ENCODE measurements around the gene TGFB1I1.

GRCh38 chr16:31519759-31520431 lies 47.9 kb downstream of the TGFB1I1 start:
- no peak for TF ChIP-seq RFX5 (IDR thresholded peaks at IDR 0.05; ENCODE audit: low read depth, low read length)
- TF ChIP-seq CTCF (conservative IDR thresholded peaks at IDR 0.05; ENCODE audit: low read depth, low read length) = no peak
- TF ChIP-seq POLR2A (IDR thresholded peaks at IDR 0.05; ENCODE audit: low read depth, low read length) = no peak
- no peak for TF ChIP-seq RAD21 (IDR thresholded peaks at IDR 0.05; ENCODE audit: low read length)
- no peak for TF ChIP-seq BHLHE40 (IDR thresholded peaks at IDR 0.05; ENCODE audit: low read depth, low read length)
- no peak for TF ChIP-seq NFE2L2 (IDR thresholded peaks at IDR 0.05; ENCODE audit: low read depth, low read length)
- no peak for TF ChIP-seq ELK1 (IDR thresholded peaks at IDR 0.05; ENCODE audit: borderline replicate concordance, low read depth, low read length)
- TF ChIP-seq MAZ (IDR thresholded peaks at IDR 0.05; ENCODE audit: borderline replicate concordance, low read depth, low read length) = no peak
- TF ChIP-seq USF2 (IDR thresholded peaks at IDR 0.05; ENCODE audit: low read depth, low read length) = no peak
- TF ChIP-seq MXI1 (IDR thresholded peaks at IDR 0.05; ENCODE audit: borderline replicate concordance, low read depth, low read length) = no peak
